GM12891 (cell line): ENCODE data around the gene PPP2R5E.

Experiments
- POLR2A ChIP-seq: IDR thresholded peaks from 2 replicates; pipeline ENCODE4 v1.6.1; 2011; ENCODE audit warnings: low read depth, low read length, control low read depth
- POLR2AphosphoS5 ChIP-seq: IDR thresholded peaks from 2 replicates; pipeline ENCODE4 v1.6.1; 2011; ENCODE audit warnings: low read depth, low read length, control low read depth
- TAF1 ChIP-seq: IDR thresholded peaks from 2 replicates; pipeline ENCODE4 v1.6.1; 2011; ENCODE audit warnings: low read depth, low read length, control low read depth

GRCh38 chr14:63413009-63413408, 130.2 kb downstream of the PPP2R5E start:
- TF ChIP-seq TAF1, result no peak
- TF ChIP-seq POLR2A, result no peak
- TF ChIP-seq POLR2AphosphoS5, result no peak
